ENCODE results near the gene DBI. TPM values are rescaled to one million over a fixed set of nuclear protein-coding genes. Genes with fewer than 3 reads are reported as not detected.

The DBI gene
- total RNA-seq, 4 donors from 2014 or later: 48.1 to 166 (median 140) TPM

- no peaks in the 10 kb centered on the region for H3K9me3 ChIP-seq
- H3K36me3 ChIP-seq: no peaks in the 10 kb centered on the region
- no peak overlapping the region for H3K4me3 ChIP-seq (replicated peaks in 1 of 3)
- TF ChIP-seq POLR2A (IDR thresholded peaks at IDR 0.05): no peak
- TF ChIP-seq CTCF (IDR thresholded peaks at IDR 0.05): no peak
- 77 to 87% methylated on average over 2 of the region's 2 CpGs for WGBS, 2 donors
- H3K27me3 ChIP-seq: no peaks in the 10 kb centered on the region
- no peaks in the 10 kb centered on the region for H3K4me1 ChIP-seq
- no peak for DNase-seq
- H3K27ac ChIP-seq: no peak overlapping the region
- intact Hi-C loops (cut with DNase I): no loop called here
These were observed 29.0 kb upstream of the DBI start for GRCh38 chr2:119337749-119338148.

DNA sequence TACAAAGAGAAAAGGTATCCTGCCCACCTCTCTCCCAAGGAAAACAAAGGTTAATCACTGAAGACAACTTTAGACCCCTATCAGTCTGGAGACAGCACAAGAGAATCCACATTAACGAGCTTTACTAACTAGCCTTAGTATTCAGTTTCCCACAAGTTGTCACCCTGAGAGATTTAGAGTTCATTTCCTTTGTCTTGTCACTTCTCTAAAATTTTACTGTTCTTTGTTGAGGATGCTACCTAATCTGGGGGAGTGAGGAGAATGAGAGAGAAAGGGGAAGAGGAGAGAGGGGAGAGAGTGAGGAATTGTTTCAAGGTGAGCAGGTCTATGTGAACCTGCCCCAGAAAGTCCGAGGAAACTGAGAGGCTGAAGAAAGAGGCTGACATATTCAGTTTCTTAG, 28.5 kb upstream of the DBI start:
- Histone ChIP-seq H3K9me3 (no peaks in the 10 kb centered on the region), H3K4me3 (replicated peaks in 1 of 3) (no peak overlapping the region), H3K27me3 (no peaks in the 10 kb centered on the region), H3K36me3 (no peaks in the 10 kb centered on the region), H3K27ac (no peak overlapping the region), H3K4me1 (no peaks in the 10 kb centered on the region)
- no peak for DNase-seq
- intact Hi-C loops (cut with DNase I): no loop called here
- WGBS, 2 donors: 91 to 93% methylated on average over 2 of the region's 2 CpGs
- TF ChIP-seq CTCF (IDR thresholded peaks at IDR 0.05) (no peak), POLR2A (IDR thresholded peaks at IDR 0.05) (no peak)

- 86% methylated on average over 6 of the region's 6 CpGs for WGBS, 2 donors
- intact Hi-C loops (cut with DNase I): no loop called here
- no peaks in the 10 kb centered on the region for H3K4me1 ChIP-seq
- no peaks in the 10 kb centered on the region for H3K9me3 ChIP-seq
- no peaks in the 10 kb centered on the region for H3K27me3 ChIP-seq
- no peaks in the 10 kb centered on the region for H3K36me3 ChIP-seq
- TF ChIP-seq CTCF (IDR thresholded peaks at IDR 0.05) (no peak), POLR2A (IDR thresholded peaks at IDR 0.05) (no peak)
- no peak for DNase-seq
- no peak overlapping the region for H3K27ac ChIP-seq
- H3K4me3 ChIP-seq (replicated peaks in 1 of 3): no peak overlapping the region
These were observed 27.8 kb upstream of the DBI start for GRCh38 chr2:119338826-119339561.

DNA sequence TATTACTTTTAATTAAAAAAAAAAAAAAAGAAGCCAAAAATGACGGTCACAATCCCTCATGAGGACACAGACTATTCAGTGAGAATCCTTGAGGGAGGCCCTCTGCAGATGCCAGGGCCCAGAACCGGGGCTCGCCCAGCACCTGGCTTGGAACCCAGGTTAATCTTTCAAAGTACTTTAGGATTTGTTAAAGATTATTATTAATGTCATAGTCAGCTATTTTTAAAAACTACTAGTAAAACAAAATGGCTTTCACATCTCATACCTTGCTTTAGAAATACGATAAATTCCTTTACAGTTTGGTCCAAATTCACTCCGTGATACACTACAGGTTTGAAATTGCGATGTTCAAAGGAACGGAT, 27.2 kb upstream of the DBI start:
- Histone ChIP-seq H3K36me3 (no peaks in the 10 kb centered on the region), H3K4me1 (no peaks in the 10 kb centered on the region), H3K27ac (no peak overlapping the region), H3K4me3 (replicated peaks in 1 of 3) (no peak overlapping the region), H3K9me3 (no peaks in the 10 kb centered on the region), H3K27me3 (no peaks in the 10 kb centered on the region)
- TF ChIP-seq CTCF (IDR thresholded peaks at IDR 0.05) (no peak), POLR2A (IDR thresholded peaks at IDR 0.05) (no peak)
- no peak for DNase-seq
- intact Hi-C loops (cut with DNase I): no loop called here
- 96% methylated on average over 7 of the region's 7 CpGs for WGBS, 2 donors

- no peaks in the 10 kb centered on the region for H3K4me1 ChIP-seq
- TF ChIP-seq POLR2A (IDR thresholded peaks at IDR 0.05) (no peak), CTCF (IDR thresholded peaks at IDR 0.05) (no peak)
- no peaks in the 10 kb centered on the region for H3K36me3 ChIP-seq
- H3K9me3 ChIP-seq: no peaks in the 10 kb centered on the region
- 88 to 94% methylated on average over 2 of the region's 2 CpGs for WGBS, 2 donors
- H3K27me3 ChIP-seq: no peaks in the 10 kb centered on the region
- no peak for DNase-seq
- no peak overlapping the region for H3K4me3 ChIP-seq (replicated peaks in 1 of 3)
- H3K27ac ChIP-seq: no peak overlapping the region
- intact Hi-C loops (cut with DNase I): no loop called here
These were observed 25.1 kb upstream of the DBI start for GRCh38 chr2:119341684-119342083.

All from thyroid gland (tissue), 4 donors.